Cardiac ventricle fibroblast (primary cell): ENCODE results near the gene RINT1. TPM values are rescaled to one million over a fixed set of nuclear protein-coding genes. Genes with fewer than 3 reads are reported as not detected.

Experiments used
- total RNA-seq: library from RNA; depleted of rRNA; stranded (reverse); fragments of >200 nt; gene quantifications from 2 replicates; pipeline ENCODE4 v1.2.3, GENCODE V29; 2015

Gene RINT1
- total RNA-seq, result 12.5 and 16.3 TPM in 2 replicates

DNA sequence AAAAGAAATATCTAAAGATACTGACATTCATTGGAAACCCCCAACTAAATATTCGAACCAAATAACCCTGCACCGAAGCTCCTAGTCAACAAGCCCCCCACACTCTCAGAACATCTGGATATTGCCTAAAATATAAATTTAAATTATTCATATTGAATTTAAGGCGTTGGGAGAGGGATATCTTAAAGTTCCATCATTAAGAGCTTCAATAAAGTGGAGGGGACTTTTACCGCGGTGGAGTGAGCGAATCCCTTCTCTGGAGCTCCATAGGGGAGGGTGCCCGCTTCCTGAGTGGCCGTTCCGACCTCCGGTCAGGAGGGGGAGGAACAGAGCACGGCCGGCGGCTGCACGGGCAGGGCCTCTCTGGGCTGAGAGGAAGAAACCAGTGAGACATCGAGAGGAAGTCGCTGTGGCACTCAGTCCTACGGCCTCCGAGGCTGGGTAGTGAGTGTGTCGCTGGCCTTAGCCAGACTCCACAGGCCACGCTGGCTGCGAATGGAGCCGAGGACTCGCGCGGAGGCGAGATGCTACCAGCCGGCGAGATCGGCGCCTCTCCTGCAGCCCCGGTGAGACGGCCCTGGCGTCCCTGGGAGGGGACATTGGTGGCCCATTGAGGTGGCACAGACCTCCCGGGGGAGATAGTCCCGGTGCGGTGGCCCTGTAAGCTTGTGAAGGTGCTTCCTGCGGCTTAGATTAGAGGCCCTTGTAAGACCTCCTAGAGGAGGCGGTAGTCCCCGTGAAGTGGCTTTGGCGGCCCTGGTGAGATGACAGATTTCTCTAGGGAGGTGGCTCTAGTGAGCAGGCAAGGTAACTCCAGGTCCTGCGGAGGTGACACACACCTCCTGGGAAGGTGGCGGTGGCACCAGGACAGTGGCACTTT is at the start of gene RINT1:
Gene RINT1, plus strand, starts transcription at position 410 of the 880 bp plus-strand sequence. Its CDS starts 115 bp downstream, at position 525.

DNA sequence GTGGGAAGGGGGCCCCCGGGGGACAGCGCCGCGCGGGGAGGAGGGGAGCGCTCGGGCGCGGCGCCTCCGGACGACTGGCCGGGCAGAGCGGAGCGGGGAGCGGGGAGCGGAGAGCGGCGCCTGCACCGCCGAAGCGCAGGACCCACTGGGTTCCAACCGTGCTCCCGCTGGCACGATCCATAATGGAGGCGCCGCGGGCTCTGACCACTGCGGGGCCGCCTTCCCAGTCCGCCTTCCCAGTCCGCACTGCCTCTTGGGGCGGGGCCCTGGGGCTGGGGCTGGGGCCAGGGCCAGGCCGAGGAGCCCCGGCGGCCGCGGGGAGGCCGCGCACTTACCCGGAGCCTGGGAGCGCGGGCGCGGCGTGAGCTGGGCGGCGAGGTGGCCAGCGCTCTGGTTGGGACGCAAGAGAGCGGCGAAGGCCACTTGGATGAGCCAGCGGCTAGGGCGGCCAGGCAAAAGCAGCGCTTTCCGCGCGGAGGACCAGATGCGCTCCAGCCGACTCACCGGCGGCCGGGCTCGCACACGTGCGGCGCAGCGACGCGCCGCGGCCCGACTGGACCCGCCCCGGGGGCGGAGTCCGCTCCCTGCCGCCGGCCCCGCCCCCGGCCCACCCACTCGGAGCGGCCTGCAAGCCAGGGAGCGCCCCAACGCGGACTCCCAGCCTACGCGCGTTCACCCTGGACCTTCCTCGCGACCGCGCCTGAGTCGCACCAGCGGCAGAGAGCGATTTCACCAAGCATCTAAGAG is 10.1 kb upstream of the RINT1 start, which contains the start of gene PUS7:
Gene PUS7, minus strand, starts transcription at position 555 of the 747 bp plus-strand sequence. CDS start 13,759 bp downstream, outside the sequence.

GRCh38 chr7:105581066-105581811 is 49.2 kb downstream of the RINT1 start, which contains the start of gene EFCAB10:
EFCAB10 (minus strand) TSS chr7:105581493; CDS start chr7:105581463, 30 bp downstream.

Other genes with a start within 250 kb of the RINT1 start
- 29.0 and 33.1 TPM in 2 replicates for gene SRPK2, start 143.3 kb upstream of the RINT1 start, total RNA-seq
- gene PUS7, start 9.9 kb upstream of the RINT1 start, total RNA-seq, result 13.6 and 13.9 TPM in 2 replicates
- gene EFCAB10, start 49.3 kb downstream of the RINT1 start, total RNA-seq, result not detected in 2 replicates